K562 (cell line): Measurements from ENCODE around the gene KLK10. TPM values are rescaled to one million over a fixed set of nuclear protein-coding genes. Genes with fewer than 3 reads are reported as not detected.

Experiments used
- ATAC-seq: fragments of 200-7000 bp; cut with Tn5 transposase; 3 replicates; pipeline ENCODE4 v1.9.1; 2020; ENCODE audit warnings: moderate library complexity
- BruUV-seq: library from RNA; stranded (reverse); fragments of 400-500 nt; replicated peaks from 2 replicates; lab custom pipeline; 2021; lab: Mats Ljungman, UMichigan
- CTCF ChIA-PET: fragments of 300-600 bp; formaldehyde crosslinking; extraction: SDS; loops from one replicate; lab custom pipeline; 2021; ENCODE audit warnings: low intra/inter-chr PET ratio; lab: Yijun Ruan, JAX
- POLR2A ChIA-PET: fragments of 300-600, 350-650 bp; sonication (Branson Sonifier 250); formaldehyde crosslinking; extraction: SDS; loops from one replicate; lab custom pipeline; 2021; ENCODE audit warnings: antibody characterized with exemption, inconsistent platforms; lab: Yijun Ruan, JAX
- DNase-seq, 4 experiments: peaks; one replicate each; pipeline versions ENCODE4 v3.0.0 to v3.0.0-alpha.2; 2011 to 2018; ENCODE audit warnings: low spot score in 3 of 4, mixed read lengths in 3 of 4; ENCODE audit errors: extremely low read depth in 1 of 4
- FAIRE-seq: peaks from 2 replicates; lab custom pipeline; 2011; peaks lifted over from hg19 to GRCh38; lab: Jason Lieb, UNC
- H2AFZ ChIP-seq: 2 replicates; pipeline ENCODE4 v1.6.0; 2011; ENCODE audit warnings: low read depth, low read length, control low read depth, inconsistent platforms
- H3K27ac ChIP-seq: fragments of 200-600 bp; 3 replicates; pipeline ENCODE4 v1.8.0; 2011; ENCODE audit warnings: low read depth, mild to moderate bottlenecking, control low read depth, inconsistent platforms, low read length, moderate library complexity, mixed read lengths; ENCODE audit errors: extremely low read depth
- H3K27me3 ChIP-seq, 2 experiments: fragments of 300-600 bp in 1 of 2; 2 replicates in 1 of 2; 3 replicates in 1 of 2; pipeline versions ENCODE4 v1.6.0 to v1.8.0; 2011; ENCODE audit warnings: inconsistent platforms in 2 of 2, low read length in 2 of 2, mild to moderate bottlenecking in 1 of 2, mixed read lengths in 1 of 2, moderate library complexity in 1 of 2; ENCODE audit not compliant: control insufficient read depth in 2 of 2, insufficient read depth in 2 of 2
- H3K36me3 ChIP-seq: fragments of 300-600 bp; 3 replicates; pipeline ENCODE4 v1.8.0; 2011; ENCODE audit warnings: mild to moderate bottlenecking, low read length, inconsistent platforms; ENCODE audit not compliant: control insufficient read depth, insufficient read depth
- H3K4me1 ChIP-seq, 2 experiments: fragments of 200-600 bp in 1 of 2; replicated peaks in 1 of 2; 2 replicates in 1 of 2; 3 replicates in 1 of 2; pipeline versions ENCODE4 v1.5.1 to v1.8.0; 2011; ENCODE audit warnings: inconsistent platforms in 2 of 2, low read length in 2 of 2, mild to moderate bottlenecking in 1 of 2, mixed read lengths in 1 of 2, moderate library complexity in 1 of 2; ENCODE audit not compliant: control insufficient read depth in 2 of 2, insufficient read depth in 2 of 2
- H3K4me2 ChIP-seq: 2 replicates; pipeline ENCODE4 v1.6.1; 2011; ENCODE audit warnings: low read length, control low read depth, inconsistent platforms, mixed read lengths; ENCODE audit not compliant: insufficient read depth
- H3K4me3 ChIP-seq: fragments of 200-600 bp; sonication (generic), shearing (Covaris generic); 2 replicates; pipeline ENCODE4 v1.5.1; 2016; ENCODE audit warnings: control low read depth, inconsistent platforms
- H3K79me2 ChIP-seq: fragments of 200-600 bp; 3 replicates; pipeline ENCODE4 v1.8.0; 2011; ENCODE audit warnings: low read length, inconsistent platforms; ENCODE audit not compliant: control insufficient read depth, insufficient read depth
- H3K9ac ChIP-seq, 2 experiments: 2 replicates each; pipeline versions ENCODE4 v1.6.0 to v1.6.1; 2011; ENCODE audit warnings: low read depth in 2 of 2, low read length in 2 of 2, control low read depth in 1 of 2, inconsistent platforms in 1 of 2, mild to moderate bottlenecking in 1 of 2, mixed read lengths in 1 of 2; ENCODE audit not compliant: insufficient read depth in 1 of 2
- H3K9me1 ChIP-seq: one replicate; pipeline ENCODE4 v1.6.0; 2011; ENCODE audit warnings: inconsistent platforms, mild to moderate bottlenecking, low read length, moderate library complexity; ENCODE audit not compliant: control insufficient read depth, insufficient read depth
- H3K9me3 ChIP-seq: replicated peaks from 2 replicates; pipeline ENCODE4 v1.5.1; 2011; ENCODE audit warnings: low read depth, low read length, inconsistent platforms; ENCODE audit not compliant: control insufficient read depth, insufficient read depth
- H4K20me1 ChIP-seq: replicated peaks from 2 replicates; pipeline ENCODE4 v1.6.1; 2011; ENCODE audit warnings: low read length, inconsistent platforms, mixed read lengths; ENCODE audit not compliant: control insufficient read depth, insufficient read depth
- CBX3 ChIP-seq, 2 experiments: IDR thresholded peaks; 1 replicate in 1 of 2; 2 replicates in 1 of 2; pipeline ENCODE4 v1.6.1; 2012; ENCODE audit warnings: inconsistent platforms in 2 of 2, low read length in 2 of 2, borderline replicate concordance in 1 of 2, control low read depth in 1 of 2
- DACH1 ChIP-seq: fragments of 450-650 bp; IDR thresholded peaks from 2 replicates; pipeline ENCODE4 v1.6.1; 2018; ENCODE audit not compliant: partially characterized antibody
- DEAF1 ChIP-seq: fragments of 450-650 bp; formaldehyde crosslinking; IDR thresholded peaks from 2 replicates; pipeline ENCODE4 v1.4.0; 2020; ENCODE audit warnings: mild to moderate bottlenecking, moderate library complexity
- E2F1 ChIP-seq: sonication (generic); formaldehyde crosslinking; IDR thresholded peaks from 2 replicates; pipeline ENCODE4 v1.8.1; 2023; ENCODE audit warnings: mild to moderate bottlenecking, missing genetic modification reagents, moderate library complexity
- HDAC8 ChIP-seq: fragments of 450-650 bp; IDR thresholded peaks from 2 replicates; pipeline ENCODE4 v1.6.1; 2016; ENCODE audit warnings: mild to moderate bottlenecking, missing genetic modification characterization, moderate library complexity, missing compliant biosample characterization
- MEF2A ChIP-seq: IDR thresholded peaks from 2 replicates; pipeline ENCODE4 v1.6.1; 2011; ENCODE audit warnings: low read depth, mild to moderate bottlenecking, low read length, moderate library complexity; ENCODE audit not compliant: control insufficient read depth
- RFX5 ChIP-seq: IDR thresholded peaks from 2 replicates; pipeline ENCODE4 v1.6.1; 2011; ENCODE audit warnings: low read depth, mild to moderate bottlenecking, improper control_type of control experiment, low read length
- SMAD2 ChIP-seq: fragments of 150-350 bp; IDR thresholded peaks from 2 replicates; pipeline ENCODE4 v1.6.1; 2014; ENCODE audit warnings: low read depth, mild to moderate bottlenecking, low read length
- SMARCE1 ChIP-seq: fragments of 450-650 bp; IDR thresholded peaks from 2 replicates; pipeline ENCODE4 v1.7.1; 2016; ENCODE audit warnings: mild to moderate bottlenecking
- TFAP4 ChIP-seq: sonication (generic); formaldehyde crosslinking; IDR thresholded peaks from 2 replicates; pipeline ENCODE4 v1.8.0; 2022; ENCODE audit warnings: missing genetic modification reagents, mild to moderate bottlenecking, moderate library complexity, borderline replicate concordance
- ZBTB8A ChIP-seq: fragments of 450-650 bp; IDR thresholded peaks from 2 replicates; pipeline ENCODE4 v1.6.1; 2018; ENCODE audit warnings: mild to moderate bottlenecking, moderate library complexity; ENCODE audit not compliant: partially characterized antibody
- ZNF436 ChIP-seq: fragments of 250-450, 450-650 bp; sonication (Bioruptor Pico); formaldehyde crosslinking; IDR thresholded peaks from 2 replicates; pipeline ENCODE4 v1.7.0; 2020; ENCODE audit warnings: mild to moderate bottlenecking
- ZNF512 ChIP-seq: IDR thresholded peaks from 2 replicates; pipeline ENCODE4 v1.6.1; 2016; ENCODE audit warnings: missing genetic modification characterization, missing compliant biosample characterization
- ZNF644 ChIP-seq: fragments of 200-800 bp; sonication (Bioruptor generic); IDR thresholded peaks from 2 replicates; pipeline ENCODE4 v1.6.1; 2016; ENCODE audit warnings: low read depth, missing genetic modification characterization, missing compliant biosample characterization
- ZNF75A ChIP-seq: fragments of 450-650 bp; formaldehyde crosslinking; IDR thresholded peaks from 2 replicates; pipeline ENCODE4 v1.4.0; 2020; ENCODE audit warnings: mild to moderate bottlenecking
- WGBS: fragments of 100-300 bp; shearing (Covaris generic); methylation state at CpG from one replicate; pipeline ENCODE4 v1.1.6; 2016; ENCODE audit warnings: low coverage, mixed read lengths; ENCODE audit not compliant: insufficient coverage; ENCODE audit errors: missing lambda C conversion rate; 5-methylcytosine and 5-hydroxymethylcytosine counted together
- in situ Hi-C: fragments of 300-500 bp; cut with MboI; formaldehyde crosslinking; loops from 4 replicates; pipeline ENCODE4 v1.15.0; 2018; ENCODE audit warnings: inconsistent platforms, mixed read lengths
- intact Hi-C: fragments of 100-400 bp; cut with micrococcal nuclease; formaldehyde crosslinking; loops from 2 replicates; pipeline ENCODE4 v1.14.2; 2022
- polyA plus RNA-seq, 8 experiments: library from polyadenylated mRNA; depleted of rRNA in 4 of 8; stranded (reverse) in 5 of 8; unstranded in 3 of 8; fragments of >200 nt; fragmentation: Nextera tagmentation in 2 of 8; fragmentation: Illumina TruSeq in 1 of 8; extraction: Ambion mirVana in 2 of 8; extraction: Trizol in 1 of 8; gene quantifications; 2 replicates each; pipeline versions ENCODE4 v1.2.1 to v1.2.3, GENCODE V29; 2011 to 2014; ENCODE audit warnings: inconsistent platforms in 1 of 8, missing spikeins in 1 of 8
- total RNA-seq, 7 experiments: library from RNA; depleted of rRNA in 6 of 7; stranded (reverse); fragments of >200 nt in 6 of 7; fragmentation: Illumina TruSeq in 2 of 7; extraction: Trizol in 2 of 7; gene quantifications; 2 replicates each; pipeline versions ENCODE4 v1.2.1 to v1.2.3, GENCODE V29; 2011 to 2021; ENCODE audit warnings: low replicate concordance in 1 of 7

Gene KLK10
- total and polyA plus RNA-seq, 9 of the 15 experiments (the other 6 are each of a cell fraction or from before 2014, with no cell fraction given), result 0.11 TPM; not detected in 8

GRCh38 chr19:51025401-51025800, 5.9 kb upstream of the KLK10 start (continued):
- no peak for TF ChIP-seq ZNF512 (tag)
- TF ChIP-seq SMARCE1, result no peak
- no peak for TF ChIP-seq DACH1
- no peak for TF ChIP-seq E2F1 (CRISPR knock-in tag)
- no peak for TF ChIP-seq SMAD2
- no peak for TF ChIP-seq RFX5
- TF ChIP-seq, all 486 proteins: peak for 0

GRCh38 chr19:51024924-51025323, 5.4 kb upstream of the KLK10 start:
- BruUV-seq, result no TSS peak
- H3K4me3 ChIP-seq, result no peak overlapping the region
- ATAC-seq (no peak), DNase-seq (no peak), FAIRE-seq (no peak)
- intact Hi-C loops (no loop called here), in situ Hi-C loops (loop anchor here (5.0 kb wide), 1 partner anchor 67 kb away; no protein-coding TSS in a partner anchor)
- no peaks in the 10 kb centered on the region for H3K9me3 ChIP-seq
- no peaks in the 10 kb centered on the region for H3K79me2 ChIP-seq
- no peak overlapping the region for H2AFZ ChIP-seq
- H4K20me1 ChIP-seq, result 0 out of 2 replicates have a peak, but pooled peaks cover 8% of the 10 kb centered on the region
- 4% methylated on average over 5 of the region's 5 CpGs for WGBS
- ChIA-PET CTCF (no interaction called here), POLR2A (interaction anchor here (0.6 kb wide), 1 partner anchor 96 kb away, joined by 3 read pairs; no protein-coding TSS in a partner anchor)
- H3K9me1 ChIP-seq, result no peaks in the 10 kb centered on the region
- H3K4me1 ChIP-seq, result peaks cover 4 to 9% of the 10 kb centered on the region in 2 experiments; a peak in 4 of 5 replicates
- H3K9ac ChIP-seq, result no peak overlapping the region
- H3K36me3 ChIP-seq, result no peaks in the 10 kb centered on the region
- H3K27me3 ChIP-seq, result peaks cover 25 to 68% of the 10 kb centered on the region in 2 experiments
- no peak overlapping the region for H3K4me2 ChIP-seq
- no peak overlapping the region for H3K27ac ChIP-seq
- TF ChIP-seq HDAC8 (tag) (no peak), DEAF1 (no peak), E2F1 (CRISPR knock-in tag) (no peak), ZBTB8A (no peak), MEF2A (no peak), ZNF644 (tag) (no peak), TFAP4 (CRISPR knock-in tag) (no peak), ZNF75A (CRISPR knock-in tag) (no peak), CBX3 (IDR thresholded peaks at IDR 0.05; ENCODE audit: borderline replicate concordance in 1 of 2, low read length in 2 of 2) (no peak), ZNF436 (CRISPR knock-in tag) (no peak)
